IMR-90 (cell line): ENCODE data around the gene NPHS1. TPM values are rescaled to one million over a fixed set of nuclear protein-coding genes. Genes with fewer than 3 reads are reported as not detected.
A peak's percentile ranks its signal among the peaks of the same experiment; 100 is the strongest.

ENCODE experiments used
- ATAC-seq: fragments of 200-7000 bp; cut with Tn5 transposase; 2 replicates; pipeline ENCODE4 v1.9.1; 2020; ENCODE audit warnings: low read depth, mild to moderate bottlenecking, moderate library complexity
- BruUV-seq: library from RNA; stranded (reverse); fragments of 400-500 nt; replicated peaks from 2 replicates; lab custom pipeline; 2021; lab: Mats Ljungman, UMichigan
- CTCF ChIA-PET: fragments of 300-600 bp; formaldehyde crosslinking; extraction: SDS; loops from one replicate; lab custom pipeline; 2021; ENCODE audit warnings: antibody characterized with exemption; lab: Yijun Ruan, JAX
- POLR2A ChIA-PET: fragments of 300-600 bp; sonication (Branson Sonifier 250); formaldehyde crosslinking; loops from one replicate; lab custom pipeline; 2022; ENCODE audit warnings: antibody characterized with exemption; ENCODE audit not compliant: unreplicated experiment; lab: Charles Lee
- DNase-seq: peaks from one replicate; pipeline ENCODE4 v3.0.0; 2013
- H2AFZ ChIP-seq: replicated peaks from 2 replicates; pipeline ENCODE3; 2013; ENCODE audit warnings: low read length, mild to moderate bottlenecking; ENCODE audit not compliant: poor library complexity
- H2AK5ac ChIP-seq: 2 replicates; pipeline ENCODE4 v1.6.1; 2013; ENCODE audit warnings: low read depth, low read length, inconsistent platforms
- H2AK9ac ChIP-seq: replicated peaks from 2 replicates; pipeline ENCODE3; 2013; ENCODE audit warnings: mild to moderate bottlenecking, low read depth, low read length, moderate library complexity; ENCODE audit not compliant: poor library complexity
- H2BK120ac ChIP-seq: 2 replicates; pipeline ENCODE4 v1.6.1; 2013; ENCODE audit warnings: low read depth, low read length, inconsistent platforms
- H2BK15ac ChIP-seq: 3 replicates; pipeline ENCODE4 v1.6.1; 2013; ENCODE audit warnings: low read depth, low read length, inconsistent platforms
- H2BK20ac ChIP-seq: 2 replicates; pipeline ENCODE4 v1.6.1; 2013; ENCODE audit warnings: low read depth, mild to moderate bottlenecking, inconsistent platforms, low read length, moderate library complexity
- H2BK5ac ChIP-seq: 2 replicates; pipeline ENCODE4 v1.6.1; 2013; ENCODE audit warnings: mild to moderate bottlenecking, low read depth, low read length, inconsistent platforms; ENCODE audit not compliant: poor library complexity, severe bottlenecking
- H3K14ac ChIP-seq: replicated peaks from 2 replicates; pipeline ENCODE4 v1.6.1; 2013; ENCODE audit warnings: low read depth, low read length, inconsistent platforms
- H3K18ac ChIP-seq: 2 replicates; pipeline ENCODE4 v1.6.1; 2013; ENCODE audit warnings: low read depth, low read length, control low read depth
- H3K23ac ChIP-seq: 2 replicates; pipeline ENCODE4 v1.6.1; 2013; ENCODE audit warnings: low read depth, low read length, inconsistent platforms
- H3K27ac ChIP-seq: 2 replicates; pipeline ENCODE4 v1.5.1; 2013; ENCODE audit warnings: mild to moderate bottlenecking, control low read depth, low read length; ENCODE audit not compliant: insufficient read depth
- H3K27me3 ChIP-seq: 2 replicates; pipeline ENCODE4 v1.6.1; 2013; ENCODE audit warnings: low read length; ENCODE audit not compliant: control insufficient read depth, insufficient read depth
- H3K36me3 ChIP-seq: 2 replicates; pipeline ENCODE4 v1.6.1; 2013; ENCODE audit warnings: low read length, mixed read lengths; ENCODE audit not compliant: control insufficient read depth, insufficient read depth
- H3K4ac ChIP-seq: 2 replicates; pipeline ENCODE4 v1.6.1; 2013; ENCODE audit warnings: low read depth, low read length, inconsistent platforms
- H3K4me1 ChIP-seq: 2 replicates; pipeline ENCODE4 v1.6.1; 2013; ENCODE audit warnings: low read length, mixed read lengths; ENCODE audit not compliant: control insufficient read depth, insufficient read depth
- H3K4me2 ChIP-seq: 2 replicates; pipeline ENCODE4 v1.6.1; 2013; ENCODE audit warnings: low read depth, mild to moderate bottlenecking, control low read depth, low read length, moderate library complexity
- H3K4me3 ChIP-seq: 2 replicates; pipeline ENCODE4 v1.5.1; 2013; ENCODE audit warnings: low read depth, mild to moderate bottlenecking, control low read depth, low read length, moderate library complexity; ENCODE audit not compliant: insufficient read depth
- H3K56ac ChIP-seq: 2 replicates; pipeline ENCODE4 v1.6.1; 2013; ENCODE audit warnings: low read length, inconsistent platforms; ENCODE audit not compliant: insufficient read depth; ENCODE audit errors: extremely low read depth
- H3K79me1 ChIP-seq, 2 experiments: 2 replicates each; pipeline ENCODE4 v1.6.1; 2013; ENCODE audit warnings: low read length in 2 of 2, inconsistent platforms in 1 of 2, low read depth in 1 of 2
- H3K9ac ChIP-seq: 2 replicates; pipeline ENCODE4 v1.6.1; 2013; ENCODE audit warnings: low read depth, low read length, control low read depth
- H3K9me1 ChIP-seq: 2 replicates; pipeline ENCODE4 v1.6.1; 2013; ENCODE audit warnings: low read length, inconsistent platforms; ENCODE audit not compliant: insufficient read depth
- H3K9me3 ChIP-seq: 2 replicates; pipeline ENCODE4 v1.6.1; 2013; ENCODE audit warnings: low read length; ENCODE audit not compliant: control insufficient read depth, insufficient read depth
- H4K20me1 ChIP-seq: 2 replicates; pipeline ENCODE4 v1.6.1; 2013; ENCODE audit warnings: low read length, inconsistent platforms; ENCODE audit not compliant: insufficient read depth
- H4K5ac ChIP-seq: 2 replicates; pipeline ENCODE4 v1.6.1; 2013; ENCODE audit warnings: mild to moderate bottlenecking, low read depth, low read length, control low read depth
- H4K8ac ChIP-seq, 2 experiments: 2 replicates each; pipeline ENCODE4 v1.6.1; 2013; ENCODE audit warnings: low read depth in 2 of 2, low read length in 2 of 2, control low read depth in 1 of 2, inconsistent platforms in 1 of 2
- H4K91ac ChIP-seq: 2 replicates; pipeline ENCODE4 v1.6.1; 2013; ENCODE audit warnings: low read depth, low read length, inconsistent platforms; ENCODE audit not compliant: insufficient read depth
- POLR2A ChIP-seq: IDR thresholded peaks from 2 replicates; pipeline ENCODE4 v1.6.1; 2012; ENCODE audit warnings: mild to moderate bottlenecking, low read depth, low read length
- WGBS, 2 experiments: methylation state at CpG; one replicate each; pipeline versions ENCODE4 v1.1.5 to v1.1.7; 2013; ENCODE audit warnings: missing lambda C conversion rate in 2 of 2; ENCODE audit not compliant: insufficient read length in 1 of 2; ENCODE audit errors: extremely low coverage in 2 of 2; 5-methylcytosine and 5-hydroxymethylcytosine counted together
- dilution Hi-C: fragments of 300-500 bp; cut with HindIII; formaldehyde crosslinking; loops from one replicate; pipeline ENCODE4 v1.14.3; 2018; ENCODE audit warnings: low sequenced_read_pairs; ENCODE audit not compliant: unreplicated experiment
- in situ Hi-C: fragments of 300-500 bp; cut with MboI; formaldehyde crosslinking; loops from 3 replicates; pipeline ENCODE4 v1.14.3; 2019; ENCODE audit warnings: low sequenced_read_pairs, inconsistent platforms, mixed read lengths
- intact Hi-C: fragments of 100-400 bp; cut with micrococcal nuclease; formaldehyde crosslinking; loops from 2 replicates; pipeline ENCODE4 v1.10.0; 2022
- polyA plus RNA-seq, 3 experiments: library from polyadenylated mRNA; depleted of rRNA; stranded (reverse); fragments of >200 nt; gene quantifications; 2 replicates each; pipeline ENCODE4 v1.2.3, GENCODE V29; 2012; ENCODE audit warnings: low replicate concordance in 1 of 3
- total RNA-seq: library from RNA; depleted of rRNA; stranded (reverse); fragments of >200 nt; gene quantifications from 2 replicates; pipeline ENCODE4 v1.2.3, GENCODE V29; 2012
- TF ChIP-seq, protein P1 (sequence below): conservative IDR thresholded peaks from 2 replicates; pipeline ENCODE4 v1.5.1; 2012; ENCODE audit warnings: mild to moderate bottlenecking, low read depth, low read length, improper control_type of control experiment

NPHS1 gene
- total and polyA plus RNA-seq, 2 of the 4 experiments (the other 2 are of a cell fraction), result not detected

DNA sequence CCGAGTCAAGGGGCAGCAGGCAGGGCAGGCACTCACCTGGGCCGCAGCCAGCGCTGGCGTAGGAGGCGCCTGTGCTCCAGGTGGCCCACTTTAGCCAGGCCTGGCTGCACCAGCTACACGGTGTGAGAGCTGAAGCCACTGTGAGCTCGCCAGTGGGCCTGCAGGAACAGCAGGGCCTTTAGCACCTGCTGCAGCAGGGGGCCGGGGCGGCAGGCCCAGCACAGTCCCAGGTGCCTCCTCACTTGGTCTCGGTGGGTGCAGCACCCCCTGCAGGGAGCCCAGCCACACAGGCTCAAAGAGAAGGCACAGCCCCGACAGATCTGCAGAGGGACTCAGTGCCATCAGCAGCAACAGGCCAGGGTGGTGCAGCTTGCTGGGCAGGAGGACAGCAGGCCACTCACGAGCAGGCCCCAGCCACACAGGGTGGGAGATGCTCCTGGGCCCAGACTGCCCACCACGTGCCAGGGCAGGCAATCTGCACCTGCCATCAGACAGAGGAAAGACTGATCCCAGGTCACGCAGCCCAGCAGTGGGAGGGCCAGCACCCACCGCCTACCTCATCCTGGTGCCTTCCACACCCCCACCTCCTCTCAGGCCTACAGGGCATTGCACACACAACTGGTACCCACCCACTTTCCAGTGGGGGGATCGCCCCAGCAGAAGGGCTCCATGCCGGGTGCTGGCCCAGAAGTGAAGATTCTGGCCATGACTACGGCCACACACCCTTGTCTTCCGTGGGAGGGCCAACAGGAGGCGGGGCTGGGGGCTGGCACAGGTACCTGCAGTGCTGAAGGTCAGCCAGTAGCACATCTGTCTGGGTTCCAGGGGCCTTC, 61.1 kb downstream of the NPHS1 start:
- H2BK5ac ChIP-seq, result no peak overlapping the region
- in situ Hi-C loops, result no loop called here
- no peaks in the 10 kb centered on the region for H4K20me1 ChIP-seq
- H2BK15ac ChIP-seq, result no peak overlapping the region
- no peak overlapping the region for H3K56ac ChIP-seq
- H3K27me3 ChIP-seq, result peaks cover 7% of the 10 kb centered on the region; the same call in 1 of the 2 replicates
- 46% methylated on average over 7 of the region's 20 CpGs; no CpG with 5 or more reads in 1 of the 2 experiments for WGBS, 2 experiments
- no peak overlapping the region for H3K23ac ChIP-seq
- intact Hi-C loops, result no loop called here
- H3K4me1 ChIP-seq, result no peaks in the 10 kb centered on the region
- DNase-seq (no peak), ATAC-seq (no peak)
- dilution Hi-C loops, result no loop called here
- H3K9me1 ChIP-seq, result no peaks in the 10 kb centered on the region
- no peak overlapping the region for H3K4me3 ChIP-seq
- peak overlapping the region; percentile 32 for H2AFZ ChIP-seq
- H2AK5ac ChIP-seq, result no peak overlapping the region
- ChIA-PET POLR2A (no interaction called here), CTCF (no interaction called here)
- no peak overlapping the region for H2BK120ac ChIP-seq
- no peak overlapping the region for H3K4ac ChIP-seq
- H3K27ac ChIP-seq, result no peak overlapping the region
- no peaks in the 10 kb centered on the region for H3K36me3 ChIP-seq
- H3K14ac ChIP-seq, result no peak overlapping the region
- no peak overlapping the region for H3K9ac ChIP-seq
- no peak overlapping the region for H4K91ac ChIP-seq
- H3K9me3 ChIP-seq, result no peaks in the 10 kb centered on the region
- H3K79me1 ChIP-seq, result no peaks in the 10 kb centered on the region
- TF ChIP-seq, protein P1, sequence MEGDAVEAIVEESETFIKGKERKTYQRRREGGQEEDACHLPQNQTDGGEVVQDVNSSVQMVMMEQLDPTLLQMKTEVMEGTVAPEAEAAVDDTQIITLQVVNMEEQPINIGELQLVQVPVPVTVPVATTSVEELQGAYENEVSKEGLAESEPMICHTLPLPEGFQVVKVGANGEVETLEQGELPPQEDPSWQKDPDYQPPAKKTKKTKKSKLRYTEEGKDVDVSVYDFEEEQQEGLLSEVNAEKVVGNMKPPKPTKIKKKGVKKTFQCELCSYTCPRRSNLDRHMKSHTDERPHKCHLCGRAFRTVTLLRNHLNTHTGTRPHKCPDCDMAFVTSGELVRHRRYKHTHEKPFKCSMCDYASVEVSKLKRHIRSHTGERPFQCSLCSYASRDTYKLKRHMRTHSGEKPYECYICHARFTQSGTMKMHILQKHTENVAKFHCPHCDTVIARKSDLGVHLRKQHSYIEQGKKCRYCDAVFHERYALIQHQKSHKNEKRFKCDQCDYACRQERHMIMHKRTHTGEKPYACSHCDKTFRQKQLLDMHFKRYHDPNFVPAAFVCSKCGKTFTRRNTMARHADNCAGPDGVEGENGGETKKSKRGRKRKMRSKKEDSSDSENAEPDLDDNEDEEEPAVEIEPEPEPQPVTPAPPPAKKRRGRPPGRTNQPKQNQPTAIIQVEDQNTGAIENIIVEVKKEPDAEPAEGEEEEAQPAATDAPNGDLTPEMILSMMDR, result 0 out of 2 replicates have a peak, but pooled peaks have one; percentile 7
- no peak for TF ChIP-seq POLR2A
- no TSS peak for BruUV-seq
- no peak overlapping the region for H3K18ac ChIP-seq
- no peak overlapping the region for H4K5ac ChIP-seq
- H3K4me2 ChIP-seq, result no peak overlapping the region
- no peak overlapping the region for H2AK9ac ChIP-seq
- H2BK20ac ChIP-seq, result no peak overlapping the region
- no peak overlapping the region for H4K8ac ChIP-seq
